GM12878 (cell line): Measurements from ENCODE around the gene TMPRSS12. TPM values are rescaled to one million over a fixed set of nuclear protein-coding genes. Genes with fewer than 3 reads are reported as not detected.

Experiments
- ATAC-seq: fragments of 200-7000 bp; cut with Tn5 transposase; 3 replicates; pipeline ENCODE4 v1.9.1; 2020; ENCODE audit warnings: mild to moderate bottlenecking, moderate library complexity
- BruUV-seq: library from RNA; stranded (reverse); fragments of 400-500 nt; replicated peaks from 2 replicates; lab custom pipeline; 2021; lab: Mats Ljungman, UMichigan
- CTCF ChIA-PET: fragments of 300-600 bp; sonication (Branson Sonifier 250); formaldehyde crosslinking; extraction: SDS; loops from one replicate; lab custom pipeline; 2021; ENCODE audit warnings: inconsistent platforms; lab: Yijun Ruan, JAX
- POLR2A ChIA-PET: fragments of 350-600 bp; formaldehyde crosslinking; extraction: SDS; loops from one replicate; lab custom pipeline; 2021; ENCODE audit warnings: inconsistent platforms; lab: Charles Lee
- RAD21 ChIA-PET: fragments of 300-600 bp; sonication (Branson Sonifier 250); formaldehyde crosslinking; loops from one replicate; lab custom pipeline; 2023; ENCODE audit warnings: antibody characterized with exemption; ENCODE audit not compliant: unreplicated experiment; lab: Charles Lee
- SMC1A ChIA-PET: fragments of 300-600 bp; sonication (Branson Sonifier 250); formaldehyde crosslinking; loops from one replicate; lab custom pipeline; 2023; ENCODE audit not compliant: unreplicated experiment, uncharacterized antibody; lab: Charles Lee
- DNase-seq: peaks from one replicate; pipeline ENCODE4 v3.0.0-alpha.2; 2011; ENCODE audit warnings: low read depth, low spot score
- FAIRE-seq: peaks from 3 replicates; lab custom pipeline; 2011; peaks lifted over from hg19 to GRCh38; lab: Jason Lieb, UNC
- H2AFZ ChIP-seq: 2 replicates; pipeline ENCODE4 v1.6.0; 2011; ENCODE audit warnings: low read depth, low read length, control low read depth; ENCODE audit not compliant: control insufficient read depth
- H3K27ac ChIP-seq: 2 replicates; pipeline ENCODE4 v1.5.1; 2011; ENCODE audit warnings: control low read depth; ENCODE audit not compliant: control insufficient read depth, insufficient read depth
- H3K27me3 ChIP-seq, 2 experiments: replicated peaks in 1 of 2; 2 replicates each; pipeline versions ENCODE4 v1.6.0 to v1.6.1; 2011; ENCODE audit warnings: low read length in 1 of 2; ENCODE audit not compliant: control insufficient read depth in 2 of 2, insufficient read depth in 2 of 2
- H3K36me3 ChIP-seq, 2 experiments: 2 replicates each; pipeline ENCODE4 v1.5.1; 2011; ENCODE audit warnings: low read length in 1 of 2; ENCODE audit not compliant: control insufficient read depth in 2 of 2, insufficient read depth in 2 of 2
- H3K4me1 ChIP-seq: 2 replicates; pipeline ENCODE4 v1.6.1; 2011; ENCODE audit warnings: mild to moderate bottlenecking, low read length, moderate library complexity, mixed read lengths; ENCODE audit not compliant: control insufficient read depth, insufficient read depth
- H3K4me2 ChIP-seq: 2 replicates; pipeline ENCODE4 v1.6.0; 2011; ENCODE audit warnings: control low read depth; ENCODE audit not compliant: control insufficient read depth, insufficient read depth
- H3K4me3 ChIP-seq: fragments of 200-600 bp; sonication (generic); 2 replicates; pipeline ENCODE4 v1.5.1; 2016
- H3K79me2 ChIP-seq: 2 replicates; pipeline ENCODE4 v1.6.0; 2011; ENCODE audit warnings: low read length; ENCODE audit not compliant: control insufficient read depth, insufficient read depth
- H3K9ac ChIP-seq: 2 replicates; pipeline ENCODE4 v1.8.0; 2011; ENCODE audit warnings: low read length, control low read depth, mixed read lengths; ENCODE audit not compliant: control insufficient read depth, insufficient read depth
- H3K9me3 ChIP-seq: replicated peaks from 3 replicates; pipeline ENCODE4 v1.5.1; 2011; ENCODE audit warnings: mild to moderate bottlenecking, low read length; ENCODE audit not compliant: control insufficient read depth, insufficient read depth
- H4K20me1 ChIP-seq: 2 replicates; pipeline ENCODE4 v1.6.0; 2011; ENCODE audit not compliant: control insufficient read depth, insufficient read depth
- CREB1 ChIP-seq: IDR thresholded peaks from 2 replicates; pipeline ENCODE4 v1.6.1; 2012; ENCODE audit warnings: low read depth, mild to moderate bottlenecking, inconsistent platforms
- NR2C2 ChIP-seq: IDR thresholded peaks from 2 replicates; pipeline ENCODE4 v1.6.1; 2011; ENCODE audit warnings: borderline replicate concordance, low read depth; ENCODE audit not compliant: control insufficient read depth, insufficient read length
- NR2F1 ChIP-seq: fragments of 450-650 bp; conservative IDR thresholded peaks from 2 replicates; pipeline ENCODE4 v1.6.1; 2017; ENCODE audit warnings: mild to moderate bottlenecking
- PAX5 ChIP-seq: IDR thresholded peaks from 2 replicates; pipeline ENCODE4 v1.6.1; 2011; ENCODE audit warnings: low read depth, low read length, borderline replicate concordance
- RUNX3 ChIP-seq: IDR thresholded peaks from 2 replicates; pipeline ENCODE4 v1.6.1; 2012; ENCODE audit warnings: low read length, inconsistent platforms
- SRF ChIP-seq, 2 experiments: IDR thresholded peaks; 2 replicates each; pipeline ENCODE4 v1.6.1; 2011; ENCODE audit warnings: low read depth in 2 of 2, low read length in 2 of 2, mild to moderate bottlenecking in 1 of 2, moderate library complexity in 1 of 2
- TCF3 ChIP-seq: IDR thresholded peaks from 2 replicates; pipeline ENCODE4 v1.6.1; 2012; ENCODE audit warnings: low read depth, mild to moderate bottlenecking, low read length, borderline replicate concordance; ENCODE audit not compliant: insufficient read depth
- WRNIP1 ChIP-seq: IDR thresholded peaks from 2 replicates; pipeline ENCODE4 v1.6.1; 2011; ENCODE audit warnings: low read depth, low read length, improper control_type of control experiment, borderline replicate concordance
- ZSCAN29 ChIP-seq: fragments of 450-650 bp; IDR thresholded peaks from 2 replicates; pipeline ENCODE4 v1.6.1; 2017; ENCODE audit warnings: mild to moderate bottlenecking, moderate library complexity
- WGBS: methylation state at CpG from one replicate; pipeline ENCODE4 v1.1.6; 2016; ENCODE audit warnings: low lambda C conversion rate; ENCODE audit not compliant: insufficient replicate concordance, insufficient coverage; ENCODE audit errors: missing lambda C conversion rate; 5-methylcytosine and 5-hydroxymethylcytosine counted together
- in situ Hi-C: fragments of 300-500 bp; cut with MboI; formaldehyde crosslinking; loops from 9 replicates; pipeline ENCODE4 v1.14.3; 2018; ENCODE audit warnings: mixed read lengths
- intact Hi-C: fragments of 100-400 bp; cut with micrococcal nuclease; formaldehyde crosslinking; loops from one replicate; pipeline ENCODE4 v1.14.2; 2022; ENCODE audit not compliant: unreplicated experiment
- polyA plus RNA-seq, 11 experiments: library from polyadenylated mRNA; depleted of rRNA in 4 of 11; unstranded in 6 of 11; stranded (reverse) in 5 of 11; fragments of >200 nt; fragmentation: Nextera tagmentation in 4 of 11; fragmentation: Illumina TruSeq in 1 of 11; extraction: Ambion mirVana in 4 of 11; extraction: Trizol in 1 of 11; gene quantifications; 1 replicate in 1 of 11; 2 replicates in 10 of 11; pipeline versions ENCODE4 v1.2.1 to v1.2.3, GENCODE V29; 2011 to 2016; ENCODE audit warnings: inconsistent platforms in 2 of 11, missing spikeins in 2 of 11, low read depth in 1 of 11
- total RNA-seq, 4 experiments: library from RNA; depleted of rRNA in 3 of 4; stranded (reverse); fragments of >200 nt in 3 of 4; fragmentation: Illumina TruSeq in 1 of 4; extraction: Trizol in 1 of 4; gene quantifications; 2 replicates each; pipeline versions ENCODE4 v1.2.1 to v1.2.3, GENCODE V29; 2013 to 2021
- TF ChIP-seq, protein P1 (sequence below): IDR thresholded peaks from 2 replicates; pipeline ENCODE4 v1.6.1; 2012; ENCODE audit warnings: low read depth, low read length, improper control_type of control experiment
- TF ChIP-seq, protein P2 (sequence below): IDR thresholded peaks from 2 replicates; pipeline ENCODE4 v1.6.1; 2012; ENCODE audit warnings: improper control_type of control experiment, low read depth, low read length; ENCODE audit not compliant: insufficient replicate concordance

TMPRSS12 gene
- total and polyA plus RNA-seq, 10 of the 15 experiments (the other 5 are each of a cell fraction or from before 2014, with no cell fraction given), result not detected

GRCh38 chr12:50918584-50919316 lies 76.0 kb downstream of the TMPRSS12 start:
- no peak for TF ChIP-seq CREB1
- no peak for TF ChIP-seq ZSCAN29
- TF ChIP-seq, protein P1, sequence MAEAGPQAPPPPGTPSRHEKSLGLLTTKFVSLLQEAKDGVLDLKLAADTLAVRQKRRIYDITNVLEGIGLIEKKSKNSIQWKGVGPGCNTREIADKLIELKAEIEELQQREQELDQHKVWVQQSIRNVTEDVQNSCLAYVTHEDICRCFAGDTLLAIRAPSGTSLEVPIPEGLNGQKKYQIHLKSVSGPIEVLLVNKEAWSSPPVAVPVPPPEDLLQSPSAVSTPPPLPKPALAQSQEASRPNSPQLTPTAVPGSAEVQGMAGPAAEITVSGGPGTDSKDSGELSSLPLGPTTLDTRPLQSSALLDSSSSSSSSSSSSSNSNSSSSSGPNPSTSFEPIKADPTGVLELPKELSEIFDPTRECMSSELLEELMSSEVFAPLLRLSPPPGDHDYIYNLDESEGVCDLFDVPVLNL, result no peak
- TF ChIP-seq NR2F1, result peak; percentile 36; the same call in 1 of the 2 replicates
- TF ChIP-seq NR2C2, result no peak
- peak; percentile 36 for TF ChIP-seq RUNX3
- TF ChIP-seq, protein P2, sequence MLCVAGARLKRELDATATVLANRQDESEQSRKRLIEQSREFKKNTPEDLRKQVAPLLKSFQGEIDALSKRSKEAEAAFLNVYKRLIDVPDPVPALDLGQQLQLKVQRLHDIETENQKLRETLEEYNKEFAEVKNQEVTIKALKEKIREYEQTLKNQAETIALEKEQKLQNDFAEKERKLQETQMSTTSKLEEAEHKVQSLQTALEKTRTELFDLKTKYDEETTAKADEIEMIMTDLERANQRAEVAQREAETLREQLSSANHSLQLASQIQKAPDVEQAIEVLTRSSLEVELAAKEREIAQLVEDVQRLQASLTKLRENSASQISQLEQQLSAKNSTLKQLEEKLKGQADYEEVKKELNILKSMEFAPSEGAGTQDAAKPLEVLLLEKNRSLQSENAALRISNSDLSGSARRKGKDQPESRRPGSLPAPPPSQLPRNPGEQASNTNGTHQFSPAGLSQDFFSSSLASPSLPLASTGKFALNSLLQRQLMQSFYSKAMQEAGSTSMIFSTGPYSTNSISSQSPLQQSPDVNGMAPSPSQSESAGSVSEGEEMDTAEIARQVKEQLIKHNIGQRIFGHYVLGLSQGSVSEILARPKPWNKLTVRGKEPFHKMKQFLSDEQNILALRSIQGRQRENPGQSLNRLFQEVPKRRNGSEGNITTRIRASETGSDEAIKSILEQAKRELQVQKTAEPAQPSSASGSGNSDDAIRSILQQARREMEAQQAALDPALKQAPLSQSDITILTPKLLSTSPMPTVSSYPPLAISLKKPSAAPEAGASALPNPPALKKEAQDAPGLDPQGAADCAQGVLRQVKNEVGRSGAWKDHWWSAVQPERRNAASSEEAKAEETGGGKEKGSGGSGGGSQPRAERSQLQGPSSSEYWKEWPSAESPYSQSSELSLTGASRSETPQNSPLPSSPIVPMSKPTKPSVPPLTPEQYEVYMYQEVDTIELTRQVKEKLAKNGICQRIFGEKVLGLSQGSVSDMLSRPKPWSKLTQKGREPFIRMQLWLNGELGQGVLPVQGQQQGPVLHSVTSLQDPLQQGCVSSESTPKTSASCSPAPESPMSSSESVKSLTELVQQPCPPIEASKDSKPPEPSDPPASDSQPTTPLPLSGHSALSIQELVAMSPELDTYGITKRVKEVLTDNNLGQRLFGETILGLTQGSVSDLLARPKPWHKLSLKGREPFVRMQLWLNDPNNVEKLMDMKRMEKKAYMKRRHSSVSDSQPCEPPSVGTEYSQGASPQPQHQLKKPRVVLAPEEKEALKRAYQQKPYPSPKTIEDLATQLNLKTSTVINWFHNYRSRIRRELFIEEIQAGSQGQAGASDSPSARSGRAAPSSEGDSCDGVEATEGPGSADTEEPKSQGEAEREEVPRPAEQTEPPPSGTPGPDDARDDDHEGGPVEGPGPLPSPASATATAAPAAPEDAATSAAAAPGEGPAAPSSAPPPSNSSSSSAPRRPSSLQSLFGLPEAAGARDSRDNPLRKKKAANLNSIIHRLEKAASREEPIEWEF, result no peak
- no peak for TF ChIP-seq TCF3
- no peak for TF ChIP-seq SRF (IDR thresholded peaks at IDR 0.05; ENCODE audit: low read depth in 2 of 2, low read length in 2 of 2)
- TF ChIP-seq WRNIP1, result no peak
- no peak for TF ChIP-seq PAX5
- Histone ChIP-seq H3K79me2 (no peaks in the 10 kb centered on the region), H3K9ac (no peak overlapping the region), H2AFZ (no peak overlapping the region), H3K4me1 (peaks cover 17% of the 10 kb centered on the region), H3K27me3 (no peaks in the 10 kb centered on the region), H3K27ac (no peak overlapping the region), H3K4me2 (no peak overlapping the region; the same call in 1 of the 2 replicates), H3K36me3 (no peaks in the 10 kb centered on the region), H4K20me1 (no peaks in the 10 kb centered on the region), H3K9me3 (peaks cover 15% of the 10 kb centered on the region), H3K4me3 (no peak overlapping the region)
- no TSS peak for BruUV-seq
- WGBS, result 43% methylated on average over 5 of the region's 5 CpGs
- DNase-seq, result no peak
- peak; percentile 71 for FAIRE-seq
- peak; percentile 65 for ATAC-seq
- in situ Hi-C loops (no loop called here), intact Hi-C loops (no loop called here)
- SMC1A ChIA-PET, result interaction anchor here (0.7 to 2.1 kb wide), 2 partner anchors 9 to 39 kb away, joined by 4 to 6 read pairs; no protein-coding TSS in a partner anchor
- POLR2A ChIA-PET, result no interaction called here
- RAD21 ChIA-PET, result no interaction called here
- CTCF ChIA-PET, result interaction anchor here (0.6 to 0.7 kb wide), 3 partner anchors 101 to 414 kb away, joined by 3 to 5 read pairs (median 4); partner anchors contain the start of gene DIP2B
